ENCODE results near the gene HECTD4.

DNA sequence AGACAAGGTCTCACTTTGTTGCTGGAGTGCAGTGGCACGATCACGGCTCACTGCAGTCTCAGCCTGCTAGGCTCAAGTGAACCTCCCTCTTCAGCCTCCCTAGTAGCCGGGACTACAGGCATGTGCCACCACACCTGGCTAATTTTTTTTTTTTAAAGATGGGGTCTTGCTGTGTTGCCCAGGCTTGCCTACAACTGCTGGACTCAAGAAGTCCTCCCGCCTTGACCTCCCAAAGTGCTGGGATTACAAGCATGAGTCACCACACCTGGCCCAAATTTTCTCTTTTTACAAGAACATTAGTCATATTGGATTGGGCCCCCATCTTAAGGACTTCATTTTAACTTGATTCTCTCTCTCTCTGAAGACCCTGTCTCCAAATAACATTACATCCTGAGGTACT lies 7.0 kb upstream of the HECTD4 start:
- TF ChIP-seq, protein P1, sequence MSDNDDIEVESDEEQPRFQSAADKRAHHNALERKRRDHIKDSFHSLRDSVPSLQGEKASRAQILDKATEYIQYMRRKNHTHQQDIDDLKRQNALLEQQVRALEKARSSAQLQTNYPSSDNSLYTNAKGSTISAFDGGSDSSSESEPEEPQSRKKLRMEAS (IDR thresholded peaks at IDR 0.05), result no peak
- no peak for TF ChIP-seq RXRA (IDR thresholded peaks at IDR 0.05)
- TF ChIP-seq, protein P2, sequence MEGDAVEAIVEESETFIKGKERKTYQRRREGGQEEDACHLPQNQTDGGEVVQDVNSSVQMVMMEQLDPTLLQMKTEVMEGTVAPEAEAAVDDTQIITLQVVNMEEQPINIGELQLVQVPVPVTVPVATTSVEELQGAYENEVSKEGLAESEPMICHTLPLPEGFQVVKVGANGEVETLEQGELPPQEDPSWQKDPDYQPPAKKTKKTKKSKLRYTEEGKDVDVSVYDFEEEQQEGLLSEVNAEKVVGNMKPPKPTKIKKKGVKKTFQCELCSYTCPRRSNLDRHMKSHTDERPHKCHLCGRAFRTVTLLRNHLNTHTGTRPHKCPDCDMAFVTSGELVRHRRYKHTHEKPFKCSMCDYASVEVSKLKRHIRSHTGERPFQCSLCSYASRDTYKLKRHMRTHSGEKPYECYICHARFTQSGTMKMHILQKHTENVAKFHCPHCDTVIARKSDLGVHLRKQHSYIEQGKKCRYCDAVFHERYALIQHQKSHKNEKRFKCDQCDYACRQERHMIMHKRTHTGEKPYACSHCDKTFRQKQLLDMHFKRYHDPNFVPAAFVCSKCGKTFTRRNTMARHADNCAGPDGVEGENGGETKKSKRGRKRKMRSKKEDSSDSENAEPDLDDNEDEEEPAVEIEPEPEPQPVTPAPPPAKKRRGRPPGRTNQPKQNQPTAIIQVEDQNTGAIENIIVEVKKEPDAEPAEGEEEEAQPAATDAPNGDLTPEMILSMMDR (IDR thresholded peaks at IDR 0.05; ENCODE audit: low read depth, low read length, missing input control), result no peak
- TF ChIP-seq GABPA (IDR thresholded peaks at IDR 0.05 in 1 of 2, conservative IDR thresholded peaks at IDR 0.05 in 1 of 2), result no peak
- no peak for TF ChIP-seq TAF1 (conservative IDR thresholded peaks at IDR 0.05)
- no peak for TF ChIP-seq RAD21 (IDR thresholded peaks at IDR 0.05)
- TF ChIP-seq, protein P3, sequence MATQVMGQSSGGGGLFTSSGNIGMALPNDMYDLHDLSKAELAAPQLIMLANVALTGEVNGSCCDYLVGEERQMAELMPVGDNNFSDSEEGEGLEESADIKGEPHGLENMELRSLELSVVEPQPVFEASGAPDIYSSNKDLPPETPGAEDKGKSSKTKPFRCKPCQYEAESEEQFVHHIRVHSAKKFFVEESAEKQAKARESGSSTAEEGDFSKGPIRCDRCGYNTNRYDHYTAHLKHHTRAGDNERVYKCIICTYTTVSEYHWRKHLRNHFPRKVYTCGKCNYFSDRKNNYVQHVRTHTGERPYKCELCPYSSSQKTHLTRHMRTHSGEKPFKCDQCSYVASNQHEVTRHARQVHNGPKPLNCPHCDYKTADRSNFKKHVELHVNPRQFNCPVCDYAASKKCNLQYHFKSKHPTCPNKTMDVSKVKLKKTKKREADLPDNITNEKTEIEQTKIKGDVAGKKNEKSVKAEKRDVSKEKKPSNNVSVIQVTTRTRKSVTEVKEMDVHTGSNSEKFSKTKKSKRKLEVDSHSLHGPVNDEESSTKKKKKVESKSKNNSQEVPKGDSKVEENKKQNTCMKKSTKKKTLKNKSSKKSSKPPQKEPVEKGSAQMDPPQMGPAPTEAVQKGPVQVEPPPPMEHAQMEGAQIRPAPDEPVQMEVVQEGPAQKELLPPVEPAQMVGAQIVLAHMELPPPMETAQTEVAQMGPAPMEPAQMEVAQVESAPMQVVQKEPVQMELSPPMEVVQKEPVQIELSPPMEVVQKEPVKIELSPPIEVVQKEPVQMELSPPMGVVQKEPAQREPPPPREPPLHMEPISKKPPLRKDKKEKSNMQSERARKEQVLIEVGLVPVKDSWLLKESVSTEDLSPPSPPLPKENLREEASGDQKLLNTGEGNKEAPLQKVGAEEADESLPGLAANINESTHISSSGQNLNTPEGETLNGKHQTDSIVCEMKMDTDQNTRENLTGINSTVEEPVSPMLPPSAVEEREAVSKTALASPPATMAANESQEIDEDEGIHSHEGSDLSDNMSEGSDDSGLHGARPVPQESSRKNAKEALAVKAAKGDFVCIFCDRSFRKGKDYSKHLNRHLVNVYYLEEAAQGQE (IDR thresholded peaks at IDR 0.05), result no peak
- TF ChIP-seq JUND (IDR thresholded peaks at IDR 0.05), result no peak

Data from liver (tissue), 3 donors.